Ramos (cell line): Measurements from ENCODE around the gene BSND.

Experiments used
- in situ Hi-C: fragments of 300-500 bp; cut with MboI; formaldehyde crosslinking; loops from one replicate; pipeline ENCODE4 v1.14.3; 2022; ENCODE audit warnings: low sequenced_read_pairs; ENCODE audit not compliant: unreplicated experiment

BSND gene

DNA sequence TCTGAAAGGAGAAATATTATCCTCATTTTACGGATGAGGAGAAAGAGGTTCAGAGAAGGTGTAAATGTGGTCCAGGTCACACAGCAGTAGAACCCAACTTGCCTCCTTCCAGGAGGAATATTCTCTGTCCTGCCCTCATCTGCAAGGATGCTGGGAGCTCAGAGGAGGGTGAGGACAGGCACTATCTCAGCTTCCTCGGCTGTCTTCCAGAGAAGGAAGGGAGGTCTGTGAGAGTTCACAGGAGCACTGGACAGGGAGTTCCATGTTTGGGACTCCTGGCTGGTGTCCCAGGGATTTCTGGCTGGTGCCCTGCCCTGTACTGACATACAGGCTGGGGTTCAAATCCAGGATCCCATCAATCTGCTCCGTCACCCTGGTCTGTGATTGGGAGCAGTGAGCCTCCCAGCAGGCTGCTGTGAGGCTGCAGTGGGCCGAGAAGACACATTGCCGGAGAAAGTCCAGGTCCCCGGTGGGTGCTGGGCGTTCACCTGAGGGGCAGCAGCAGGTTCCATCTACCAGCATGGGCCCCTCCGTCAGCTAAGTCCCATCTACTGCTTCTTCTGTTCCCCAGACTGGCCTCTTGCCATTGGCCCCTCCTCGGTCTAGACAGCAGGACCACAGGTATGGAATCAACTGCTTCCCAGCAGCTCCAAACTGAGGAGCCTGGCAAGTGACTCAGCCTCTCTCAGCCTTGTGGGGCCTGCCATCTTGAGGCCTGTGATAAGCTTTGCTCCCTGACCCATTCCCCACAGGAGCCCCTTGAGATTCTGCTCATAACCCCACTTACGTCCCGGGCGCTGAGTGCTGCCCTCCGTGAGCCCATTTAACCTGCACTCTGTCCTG is 8.5 kb upstream of the BSND start:
- in situ Hi-C loops: loop anchor here (5.0 kb wide), 1 partner anchor 43 kb away; no protein-coding TSS in a partner anchor

DNA sequence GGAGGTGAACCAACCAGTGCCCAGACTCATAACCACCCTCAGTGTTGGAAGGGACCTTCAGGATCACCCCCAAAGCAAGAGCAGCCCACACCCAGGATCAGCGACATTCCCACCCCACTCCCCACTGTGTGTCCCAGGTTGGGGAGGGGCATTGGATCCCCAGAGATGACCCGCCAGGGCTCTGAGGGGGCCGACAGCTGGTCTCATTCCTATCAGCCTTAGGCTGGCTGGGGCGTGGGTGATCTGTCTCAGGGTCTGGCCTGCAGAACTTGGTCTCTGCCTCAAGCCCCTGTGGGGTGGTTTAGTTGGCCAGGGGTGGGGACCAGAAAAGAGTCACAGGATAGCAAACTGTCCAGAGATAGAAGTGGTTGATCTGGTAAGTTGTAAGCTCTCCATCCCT is 7.8 kb upstream of the BSND start:
- in situ Hi-C loops: loop anchor here (5.0 kb wide), 1 partner anchor 44 kb away; no protein-coding TSS in a partner anchor

DNA sequence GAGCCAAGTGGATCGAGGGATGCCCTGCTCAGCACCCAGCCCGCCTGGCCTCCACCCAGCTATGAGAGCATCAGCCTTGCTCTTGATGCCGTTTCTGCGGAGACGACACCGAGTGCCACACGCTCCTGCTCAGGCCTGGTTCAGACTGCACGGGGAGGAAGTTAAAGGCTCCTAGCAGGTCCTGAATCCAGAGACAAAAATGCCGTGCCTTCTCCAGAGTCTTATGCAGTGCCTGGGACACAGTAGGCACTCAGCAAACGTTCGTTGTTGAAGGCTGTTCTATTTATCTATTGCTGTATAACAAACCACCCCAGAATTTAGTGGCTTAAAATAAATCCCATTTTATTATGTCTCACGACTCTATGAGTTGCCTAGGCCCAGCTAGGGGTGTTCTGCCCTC is 6.8 kb upstream of the BSND start:
- in situ Hi-C loops: loop anchor here (5.0 kb wide), 1 partner anchor 45 kb away; no protein-coding TSS in a partner anchor

DNA sequence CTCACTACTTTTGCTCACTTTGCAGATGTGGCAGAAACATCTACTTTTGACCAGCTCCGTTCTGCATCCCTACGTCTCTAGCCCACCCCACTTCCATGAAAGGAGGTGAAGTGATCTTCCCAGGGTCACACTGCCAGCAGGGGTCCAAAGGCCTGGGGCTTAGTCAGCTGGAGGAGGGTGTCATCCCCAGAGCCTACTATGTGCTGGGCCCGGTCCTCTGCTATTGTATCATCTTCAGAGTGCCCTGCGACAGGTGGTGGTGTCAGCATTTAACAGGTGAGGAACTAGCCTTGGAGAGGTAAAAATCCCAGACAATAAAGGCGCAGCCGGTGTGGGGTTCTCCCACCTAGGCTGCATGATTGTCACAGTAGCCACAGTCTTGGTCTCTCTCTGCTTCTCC is 5.6 kb upstream of the BSND start:
- in situ Hi-C loops: loop anchor here (5.0 kb wide), 1 partner anchor 46 kb away; no protein-coding TSS in a partner anchor

DNA sequence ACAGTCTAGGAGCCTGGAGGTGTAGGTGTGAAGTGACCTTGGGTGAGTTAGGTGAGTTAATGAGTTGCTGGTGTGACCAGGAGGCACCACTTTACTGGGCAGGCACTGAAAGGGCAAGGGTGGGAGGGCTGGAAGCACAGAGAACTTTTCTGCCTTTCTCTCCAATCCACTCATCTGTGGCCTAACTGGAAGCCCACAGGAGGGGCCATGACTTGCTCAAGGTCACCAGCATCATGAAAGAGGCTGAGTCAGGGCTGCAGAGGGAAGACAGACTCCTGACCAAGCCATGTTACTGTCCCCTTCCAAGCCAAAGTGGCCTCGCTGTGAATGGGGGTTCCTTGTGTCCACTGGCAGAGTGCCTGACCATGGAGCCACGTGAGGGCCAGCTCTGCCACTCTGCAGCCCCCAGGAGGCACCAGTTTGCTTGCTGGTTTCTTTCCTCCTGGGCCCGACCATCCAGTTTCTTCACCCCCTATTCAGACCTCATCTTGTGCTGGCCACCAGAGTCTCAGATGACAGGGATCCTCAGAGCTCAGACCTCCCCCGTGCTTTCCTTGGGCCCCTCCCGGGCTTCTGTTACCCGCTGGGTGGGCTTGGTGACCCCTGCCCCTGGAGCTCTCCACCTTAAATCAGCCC is 4.3 kb upstream of the BSND start:
- in situ Hi-C loops: loop anchor here (5.0 kb wide), 1 partner anchor 47 kb away; no protein-coding TSS in a partner anchor

DNA sequence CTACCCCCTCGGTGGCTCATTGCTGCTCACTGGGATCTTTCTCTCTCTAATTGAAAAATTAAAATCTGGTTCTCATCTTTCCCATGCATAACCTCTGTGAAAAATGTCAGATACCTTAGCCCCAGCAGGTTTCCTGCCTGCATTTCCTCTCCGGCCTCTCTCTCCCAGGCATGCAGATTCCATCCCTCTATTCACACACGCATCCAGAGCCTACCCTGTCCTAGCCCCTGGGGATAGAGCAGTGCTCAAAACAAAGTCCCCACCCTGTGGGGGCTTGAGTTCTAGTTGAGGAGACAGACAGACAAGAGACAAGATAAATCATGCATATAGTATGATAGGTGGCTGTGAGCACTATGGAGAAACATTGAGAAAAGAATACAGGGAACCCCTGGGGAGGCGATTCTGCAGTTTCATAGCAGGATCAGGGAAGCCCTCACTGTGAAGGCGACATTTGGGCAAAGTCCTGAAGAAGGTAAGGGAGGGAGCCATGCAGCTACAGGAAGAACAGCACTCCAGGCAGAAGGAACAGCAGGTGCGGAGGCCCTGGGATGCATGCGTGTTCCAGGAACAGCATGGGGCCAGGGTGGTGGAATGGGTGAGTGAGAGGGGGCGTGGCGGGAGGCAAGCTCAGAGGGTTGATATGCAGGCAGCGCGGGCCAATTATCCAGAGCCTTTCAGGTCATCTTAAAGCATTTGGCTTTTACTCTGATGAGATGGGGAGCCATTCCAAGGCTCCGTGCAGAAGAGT is 3.5 kb upstream of the BSND start:
- in situ Hi-C loops: no loop called here

DNA sequence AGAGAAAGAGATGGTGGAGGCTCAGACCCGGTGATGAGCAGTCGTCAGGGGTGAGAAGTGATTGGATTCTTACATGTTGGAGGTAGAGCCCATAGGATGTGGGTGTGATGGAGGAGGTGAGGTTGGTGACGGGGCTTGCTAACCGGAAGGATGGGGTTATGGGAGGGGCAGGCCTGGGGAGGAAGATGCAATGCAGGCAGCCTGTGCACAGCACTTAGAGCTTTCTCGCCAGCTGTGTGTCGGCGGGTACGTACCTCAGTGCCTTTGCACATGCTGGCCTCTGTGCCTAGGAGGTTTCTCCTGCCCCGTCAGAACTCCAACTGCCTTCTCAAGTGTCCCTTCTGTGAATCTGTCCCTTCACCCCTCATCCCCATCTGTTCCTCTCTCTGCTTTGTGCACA is 2.9 kb upstream of the BSND start:
- in situ Hi-C loops: no loop called here

DNA sequence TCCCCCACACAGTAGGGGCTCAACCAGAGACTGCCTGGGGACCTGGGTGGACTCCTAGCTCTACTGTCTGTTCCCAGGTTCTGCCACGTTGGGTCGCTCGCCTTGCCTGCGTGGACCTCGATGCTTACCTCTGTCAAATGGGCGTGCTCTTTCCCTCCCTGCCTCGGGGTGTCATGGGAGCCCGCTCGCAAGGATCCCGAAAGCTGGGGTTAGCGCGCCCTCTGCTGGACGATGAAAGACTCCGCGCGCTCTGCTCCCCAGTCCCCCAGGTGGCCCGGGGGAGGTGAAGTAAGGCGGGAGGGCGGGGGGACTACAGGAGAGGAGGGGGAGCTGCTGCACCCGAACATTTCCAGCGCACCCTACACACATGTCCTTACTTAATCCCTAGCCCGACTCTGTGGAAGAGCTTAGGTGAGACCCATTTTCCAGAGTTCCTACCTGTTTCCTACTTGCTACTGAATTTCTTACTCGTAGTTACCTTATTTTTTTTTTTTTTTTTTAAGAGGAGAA is 2.3 kb upstream of the BSND start:
- in situ Hi-C loops: no loop called here

DNA sequence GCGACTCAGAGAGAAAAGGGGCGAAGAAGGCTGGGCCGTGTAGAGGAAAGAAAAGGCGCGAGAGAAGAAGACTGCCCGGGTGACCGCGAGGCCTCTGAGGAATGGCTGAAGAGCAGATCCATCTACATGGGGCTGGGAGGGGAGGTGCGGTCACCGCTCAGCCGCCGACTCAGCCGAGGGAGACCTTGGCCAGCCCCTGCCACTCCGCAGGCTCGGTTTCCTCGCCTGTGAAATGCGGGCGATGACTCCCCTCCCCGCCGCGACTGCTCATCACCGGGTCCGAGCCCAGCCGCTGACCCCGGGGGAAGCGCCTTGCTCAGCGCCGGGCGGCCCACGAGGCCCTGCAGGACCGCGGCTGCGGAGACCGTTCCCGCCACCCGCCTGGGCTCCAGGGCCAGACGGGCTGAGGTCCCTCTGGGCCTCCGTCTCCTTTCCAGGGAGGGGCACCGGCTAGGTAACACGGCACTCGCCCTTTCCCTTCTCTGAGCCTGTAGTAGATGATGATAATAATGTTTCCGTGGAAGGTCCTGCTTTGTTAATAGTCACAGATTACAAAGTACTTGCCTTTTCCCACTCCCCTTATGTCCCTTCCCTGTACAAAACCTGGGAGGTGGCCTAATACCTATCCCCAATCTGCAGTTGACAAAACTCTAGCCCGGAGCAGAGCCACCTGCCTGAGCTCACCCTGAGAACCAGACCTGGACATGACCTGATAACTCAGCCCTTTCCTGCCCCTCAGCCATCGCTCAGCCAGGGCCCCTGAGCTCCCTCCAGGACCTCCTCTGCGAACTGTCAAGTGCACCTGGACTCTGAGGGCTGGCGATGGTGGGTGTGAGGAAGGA is 1.6 kb upstream of the BSND start:
- in situ Hi-C loops: no loop called here

DNA sequence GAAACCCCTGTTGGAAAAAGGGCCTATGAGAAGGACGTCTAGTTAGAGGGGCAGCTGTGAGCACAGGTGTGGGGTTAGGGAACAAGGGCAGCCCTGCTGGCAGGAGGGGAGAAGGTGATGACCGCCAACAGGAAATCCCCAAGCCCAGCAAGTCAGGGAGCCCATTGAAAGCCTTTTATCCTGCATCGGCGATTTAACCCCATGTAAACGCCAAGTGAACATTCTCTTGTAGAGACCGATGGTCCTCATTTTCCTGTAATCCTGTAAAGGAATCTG is 1.1 kb upstream of the BSND start:
- in situ Hi-C loops: no loop called here

DNA sequence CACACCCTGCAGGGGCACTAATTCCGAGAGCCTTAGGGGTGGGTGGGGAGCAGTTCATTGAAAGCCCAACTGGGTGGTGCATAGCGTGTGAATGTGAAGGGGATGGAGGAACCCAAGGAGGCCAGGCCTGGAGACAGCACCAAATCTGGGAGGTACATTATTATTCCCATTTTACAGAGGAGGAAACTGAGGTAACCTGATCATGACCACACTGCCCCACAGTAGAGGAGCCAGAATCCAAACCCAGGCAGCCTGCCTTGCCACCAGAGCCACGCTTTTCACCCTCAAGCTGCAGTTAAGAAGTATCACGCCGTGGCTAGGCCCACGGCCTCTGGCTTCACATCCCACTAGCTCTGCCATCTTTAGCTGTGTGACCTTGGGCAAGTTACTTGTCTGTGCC is 633 bp upstream of the BSND start:
- in situ Hi-C loops: no loop called here

DNA sequence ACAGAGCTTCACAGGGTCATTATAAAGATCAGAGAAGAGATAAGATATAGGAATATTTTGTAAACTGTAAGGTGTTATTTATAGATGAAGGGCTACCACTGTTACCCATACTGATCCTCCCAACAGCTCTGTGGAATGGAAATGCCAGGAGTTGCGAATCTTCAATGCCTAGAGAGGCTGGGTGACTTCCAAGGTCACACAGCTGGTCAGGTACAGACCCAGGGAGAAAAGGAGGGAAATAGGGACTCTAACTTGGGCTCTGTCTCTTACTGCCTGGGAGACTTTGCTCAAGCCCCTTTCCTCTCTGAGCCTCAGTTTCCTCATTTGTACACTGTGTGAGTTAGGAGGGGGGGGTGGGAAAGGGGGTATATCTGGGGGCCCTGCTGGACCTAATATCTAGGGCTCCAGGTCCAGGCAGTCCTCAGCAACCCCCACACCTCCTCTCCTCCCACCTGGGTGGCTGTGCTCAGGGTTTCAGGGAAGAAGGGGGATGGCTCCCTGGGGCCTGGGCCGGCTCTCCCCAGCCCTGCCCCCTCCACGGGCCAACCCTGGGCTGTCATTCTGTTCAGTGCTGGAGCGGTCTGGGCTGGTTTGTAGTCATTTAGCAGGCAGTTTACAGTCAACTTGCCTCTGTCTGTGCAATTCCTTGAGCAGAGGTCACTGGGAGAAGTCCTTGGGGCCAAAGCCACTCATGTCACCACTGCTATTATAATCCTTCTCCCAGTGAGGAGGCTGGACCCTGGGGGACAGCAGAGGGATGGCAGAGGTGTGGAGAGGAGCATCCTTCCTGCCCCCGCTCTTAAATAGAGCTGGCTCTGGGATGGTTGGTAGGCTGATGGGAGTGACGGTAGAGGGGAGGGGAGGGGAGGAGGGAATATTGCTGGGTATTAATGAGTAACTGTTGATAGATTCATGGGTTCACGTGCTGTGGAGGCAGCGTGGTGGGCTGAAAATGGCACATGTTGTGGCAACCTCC is 1.7 kb downstream of the BSND start:
- in situ Hi-C loops: no loop called here

DNA sequence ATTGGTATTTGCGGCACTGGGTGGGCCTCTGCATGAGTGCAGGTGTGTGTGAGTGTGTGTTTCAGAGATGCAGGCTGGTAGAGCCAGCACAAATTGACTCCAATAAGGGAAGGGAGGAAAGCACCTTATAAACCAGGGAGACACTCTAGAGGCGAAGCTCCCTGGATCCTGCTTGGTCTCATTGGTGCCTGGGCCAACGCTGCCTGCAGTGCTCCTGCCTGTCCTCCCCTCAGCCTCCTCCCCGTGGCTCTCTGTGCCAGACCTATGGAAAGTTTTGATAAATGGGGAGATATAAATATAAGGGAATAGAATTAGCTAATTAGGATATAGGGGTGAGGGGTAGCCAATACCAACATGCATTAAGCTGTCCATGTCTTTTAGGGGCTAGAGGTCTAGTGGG is 2.6 kb downstream of the BSND start:
- in situ Hi-C loops: no loop called here

DNA sequence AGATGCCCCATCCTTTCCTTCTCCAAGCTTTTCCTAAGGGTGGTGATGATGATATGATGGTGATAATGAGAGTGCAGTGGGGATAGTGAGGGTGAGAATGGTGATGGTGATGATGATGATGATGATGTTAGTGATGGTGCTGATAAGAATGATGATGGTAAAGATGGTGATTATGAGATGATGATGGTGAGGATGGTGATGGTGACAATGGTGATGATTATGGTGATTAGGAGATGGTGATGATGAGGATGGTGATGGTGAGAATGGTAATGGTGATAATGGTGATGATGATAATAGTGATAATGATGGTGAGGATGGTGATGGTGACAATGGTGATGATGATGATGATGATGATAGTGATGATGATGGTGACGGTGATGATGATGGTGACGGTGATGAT is 4.0 kb downstream of the BSND start:
- in situ Hi-C loops: no loop called here

DNA sequence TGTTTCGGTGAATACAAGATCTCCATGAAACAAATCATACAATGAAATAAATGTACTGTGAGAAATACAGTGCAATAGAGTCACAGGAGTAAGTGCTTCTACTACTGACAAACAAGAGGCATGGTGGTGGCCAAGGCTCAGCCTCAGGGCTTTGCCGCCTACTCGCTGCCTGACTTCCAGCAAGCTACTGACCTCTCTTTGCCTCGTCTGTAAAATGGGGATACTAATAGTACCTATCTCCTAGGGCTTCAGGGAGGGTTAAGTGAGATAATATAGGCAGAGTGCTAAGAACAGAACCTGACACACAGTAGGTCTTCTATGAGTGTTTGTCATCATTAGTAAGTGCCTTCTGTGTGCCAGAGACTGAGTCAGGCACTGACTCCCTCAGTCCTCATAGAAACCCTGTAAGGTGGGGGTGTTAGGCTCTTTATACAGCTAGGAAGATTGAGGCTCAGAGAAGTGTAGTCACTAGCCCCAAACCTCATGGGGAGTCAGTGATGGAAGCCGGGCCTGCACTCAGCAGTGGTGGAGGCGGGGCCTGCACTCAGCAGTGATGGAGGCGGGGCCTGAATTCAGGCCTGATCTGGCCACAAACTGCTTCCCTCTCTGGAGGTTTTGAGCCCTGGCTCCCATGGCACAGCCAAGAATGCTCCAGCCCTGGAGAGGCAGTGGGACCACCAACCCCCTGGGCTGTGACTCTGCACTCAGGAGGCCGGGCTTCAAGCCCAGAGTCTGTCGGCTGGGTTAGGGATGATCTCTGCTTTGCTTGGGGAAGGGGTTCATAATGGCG is 6.8 kb downstream of the BSND start:
- in situ Hi-C loops: no loop called here

DNA sequence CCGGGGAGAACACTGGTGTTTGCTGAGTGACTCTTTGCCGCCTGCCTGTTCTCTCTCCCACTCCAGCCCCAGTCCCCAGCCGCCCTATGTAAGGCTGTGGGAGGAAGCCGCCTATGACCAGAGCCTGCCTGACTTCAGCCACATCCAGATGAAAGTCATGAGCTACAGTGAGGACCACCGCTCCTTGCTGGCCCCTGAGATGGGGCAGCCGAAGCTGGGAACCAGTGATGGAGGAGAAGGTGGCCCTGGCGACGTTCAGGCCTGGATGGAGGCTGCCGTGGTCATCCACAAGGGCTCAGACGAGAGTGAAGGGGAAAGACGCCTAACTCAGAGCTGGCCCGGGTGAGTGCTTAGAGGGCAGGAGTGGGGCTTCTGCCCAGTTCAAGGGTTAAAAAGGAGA is 8.2 kb downstream of the BSND start:
- in situ Hi-C loops: no loop called here

DNA sequence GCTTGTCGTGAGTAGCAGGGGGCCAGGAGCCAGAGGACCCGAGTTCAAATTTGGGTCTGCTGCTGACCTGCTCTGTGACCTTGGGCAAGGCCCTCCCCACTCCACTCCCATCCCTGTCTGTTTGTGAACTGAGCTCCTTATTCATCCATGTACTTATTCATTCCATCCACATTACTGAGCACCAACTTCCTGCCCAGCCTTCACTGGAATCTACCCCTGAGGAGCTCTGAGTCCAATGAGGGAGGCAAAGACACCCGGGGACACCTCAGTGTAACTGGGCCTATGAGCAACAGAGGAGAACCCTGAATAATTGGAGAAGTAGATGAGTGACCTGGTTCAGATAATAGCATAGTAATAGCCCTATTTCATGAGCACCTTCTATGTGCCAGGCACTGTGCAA is 8.9 kb downstream of the BSND start:
- in situ Hi-C loops: no loop called here

DNA sequence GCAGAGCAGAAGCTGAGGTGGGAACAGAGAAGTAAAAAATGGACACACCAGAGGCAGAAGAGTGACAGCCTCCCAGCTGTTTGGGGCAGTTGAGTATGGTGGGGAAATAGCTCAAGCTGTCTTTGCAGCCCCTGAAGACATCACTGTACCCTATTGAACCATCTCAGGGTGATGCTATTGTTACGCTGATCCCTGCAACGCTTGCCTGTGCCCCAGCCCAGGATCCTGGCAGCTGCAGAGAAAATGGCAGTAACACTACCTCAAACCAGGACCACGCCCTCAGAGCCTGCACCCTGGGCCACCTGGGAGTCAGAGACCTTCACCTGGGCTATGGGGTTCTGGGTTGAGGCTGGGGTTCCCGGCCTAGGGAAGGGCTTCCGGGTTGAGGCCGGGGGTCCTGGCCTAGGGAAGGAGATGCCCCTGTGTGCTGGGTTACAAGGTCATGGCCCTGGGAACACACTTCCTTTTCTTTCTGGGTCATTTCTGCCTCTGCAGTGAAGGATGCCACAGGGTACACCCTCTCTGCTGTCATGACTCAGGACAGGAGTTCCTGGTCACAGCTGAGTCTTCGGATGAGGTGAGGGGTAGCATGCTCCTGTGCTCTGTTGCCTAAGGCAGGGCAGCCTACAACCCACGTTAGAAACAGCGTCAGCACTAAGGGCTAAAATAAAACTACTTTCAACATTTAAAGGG is 11.6 kb downstream of the BSND start:
- in situ Hi-C loops: no loop called here
